K562 (cell line): ENCODE data around the gene KCNS1. TPM values are rescaled to one million over a fixed set of nuclear protein-coding genes. Genes with fewer than 3 reads are reported as not detected.

Experiments used
- ATAC-seq: fragments of 200-7000 bp; cut with Tn5 transposase; 3 replicates; pipeline ENCODE4 v1.9.1; 2020; ENCODE audit warnings: moderate library complexity
- BruUV-seq: library from RNA; stranded (reverse); fragments of 400-500 nt; replicated peaks from 2 replicates; lab custom pipeline; 2021; lab: Mats Ljungman, UMichigan
- CTCF ChIA-PET: fragments of 300-600 bp; formaldehyde crosslinking; extraction: SDS; loops from one replicate; lab custom pipeline; 2021; ENCODE audit warnings: low intra/inter-chr PET ratio; lab: Yijun Ruan, JAX
- POLR2A ChIA-PET: fragments of 300-600, 350-650 bp; sonication (Branson Sonifier 250); formaldehyde crosslinking; extraction: SDS; loops from one replicate; lab custom pipeline; 2021; ENCODE audit warnings: antibody characterized with exemption, inconsistent platforms; lab: Yijun Ruan, JAX
- DNase-seq, 4 experiments: peaks; one replicate each; pipeline versions ENCODE4 v3.0.0 to v3.0.0-alpha.2; 2011 to 2018; ENCODE audit warnings: low spot score in 3 of 4, mixed read lengths in 3 of 4; ENCODE audit errors: extremely low read depth in 1 of 4
- FAIRE-seq: peaks from 2 replicates; lab custom pipeline; 2011; peaks lifted over from hg19 to GRCh38; lab: Jason Lieb, UNC
- H2AFZ ChIP-seq: 2 replicates; pipeline ENCODE4 v1.6.0; 2011; ENCODE audit warnings: low read depth, low read length, control low read depth, inconsistent platforms
- H3K27ac ChIP-seq: fragments of 200-600 bp; 3 replicates; pipeline ENCODE4 v1.8.0; 2011; ENCODE audit warnings: low read depth, mild to moderate bottlenecking, control low read depth, inconsistent platforms, low read length, moderate library complexity, mixed read lengths; ENCODE audit errors: extremely low read depth
- H3K27me3 ChIP-seq, 2 experiments: fragments of 300-600 bp in 1 of 2; 2 replicates in 1 of 2; 3 replicates in 1 of 2; pipeline versions ENCODE4 v1.6.0 to v1.8.0; 2011; ENCODE audit warnings: inconsistent platforms in 2 of 2, low read length in 2 of 2, mild to moderate bottlenecking in 1 of 2, mixed read lengths in 1 of 2, moderate library complexity in 1 of 2; ENCODE audit not compliant: control insufficient read depth in 2 of 2, insufficient read depth in 2 of 2
- H3K36me3 ChIP-seq: fragments of 300-600 bp; 3 replicates; pipeline ENCODE4 v1.8.0; 2011; ENCODE audit warnings: mild to moderate bottlenecking, low read length, inconsistent platforms; ENCODE audit not compliant: control insufficient read depth, insufficient read depth
- H3K4me1 ChIP-seq, 2 experiments: fragments of 200-600 bp in 1 of 2; replicated peaks in 1 of 2; 2 replicates in 1 of 2; 3 replicates in 1 of 2; pipeline versions ENCODE4 v1.5.1 to v1.8.0; 2011; ENCODE audit warnings: inconsistent platforms in 2 of 2, low read length in 2 of 2, mild to moderate bottlenecking in 1 of 2, mixed read lengths in 1 of 2, moderate library complexity in 1 of 2; ENCODE audit not compliant: control insufficient read depth in 2 of 2, insufficient read depth in 2 of 2
- H3K4me2 ChIP-seq: 2 replicates; pipeline ENCODE4 v1.6.1; 2011; ENCODE audit warnings: low read length, control low read depth, inconsistent platforms, mixed read lengths; ENCODE audit not compliant: insufficient read depth
- H3K4me3 ChIP-seq: fragments of 200-600 bp; sonication (generic), shearing (Covaris generic); 2 replicates; pipeline ENCODE4 v1.5.1; 2016; ENCODE audit warnings: control low read depth, inconsistent platforms
- H3K79me2 ChIP-seq: fragments of 200-600 bp; 3 replicates; pipeline ENCODE4 v1.8.0; 2011; ENCODE audit warnings: low read length, inconsistent platforms; ENCODE audit not compliant: control insufficient read depth, insufficient read depth
- H3K9ac ChIP-seq, 2 experiments: 2 replicates each; pipeline versions ENCODE4 v1.6.0 to v1.6.1; 2011; ENCODE audit warnings: low read depth in 2 of 2, low read length in 2 of 2, control low read depth in 1 of 2, inconsistent platforms in 1 of 2, mild to moderate bottlenecking in 1 of 2, mixed read lengths in 1 of 2; ENCODE audit not compliant: insufficient read depth in 1 of 2
- H3K9me1 ChIP-seq: one replicate; pipeline ENCODE4 v1.6.0; 2011; ENCODE audit warnings: inconsistent platforms, mild to moderate bottlenecking, low read length, moderate library complexity; ENCODE audit not compliant: control insufficient read depth, insufficient read depth
- H3K9me3 ChIP-seq: replicated peaks from 2 replicates; pipeline ENCODE4 v1.5.1; 2011; ENCODE audit warnings: low read depth, low read length, inconsistent platforms; ENCODE audit not compliant: control insufficient read depth, insufficient read depth
- H4K20me1 ChIP-seq: replicated peaks from 2 replicates; pipeline ENCODE4 v1.6.1; 2011; ENCODE audit warnings: low read length, inconsistent platforms, mixed read lengths; ENCODE audit not compliant: control insufficient read depth, insufficient read depth
- CBX3 ChIP-seq, 2 experiments: IDR thresholded peaks; 1 replicate in 1 of 2; 2 replicates in 1 of 2; pipeline ENCODE4 v1.6.1; 2012; ENCODE audit warnings: inconsistent platforms in 2 of 2, low read length in 2 of 2, borderline replicate concordance in 1 of 2, control low read depth in 1 of 2
- EZH2 ChIP-seq: IDR thresholded peaks from 2 replicates; pipeline ENCODE4 v1.6.1; 2012; ENCODE audit warnings: low read depth, mild to moderate bottlenecking, inconsistent platforms, low read length, borderline replicate concordance
- FOXA1 ChIP-seq: fragments of 450-650 bp; IDR thresholded peaks from 2 replicates; pipeline ENCODE4 v1.6.1; 2016; ENCODE audit warnings: mild to moderate bottlenecking, borderline replicate concordance
- NEUROD1 ChIP-seq: fragments of 150-350 bp; IDR thresholded peaks from 2 replicates; pipeline ENCODE4 v1.6.1; 2014; ENCODE audit warnings: borderline replicate concordance, low read length, low read depth; ENCODE audit not compliant: partially characterized antibody
- RBM15 ChIP-seq: fragments of 200-400 bp; formaldehyde crosslinking; IDR thresholded peaks from 2 replicates; pipeline ENCODE4 v1.6.1; 2018; ENCODE audit warnings: mild to moderate bottlenecking, low read length, moderate library complexity; ENCODE audit not compliant: insufficient read depth
- TAF7 ChIP-seq: fragments of 450-650 bp; IDR thresholded peaks from 2 replicates; pipeline ENCODE4 v1.6.1; 2016; ENCODE audit warnings: missing genetic modification characterization, missing compliant biosample characterization
- ZNF121 ChIP-seq: sonication (generic); formaldehyde crosslinking; conservative IDR thresholded peaks from 2 replicates; pipeline ENCODE4 v1.8.0; 2022; ENCODE audit warnings: missing genetic modification reagents
- ZNF347 ChIP-seq: fragments of 450-650 bp; formaldehyde crosslinking; IDR thresholded peaks from 2 replicates; pipeline ENCODE4 v1.4.0; 2020; ENCODE audit warnings: low read depth, mild to moderate bottlenecking, moderate library complexity
- ZNF644 ChIP-seq: fragments of 200-800 bp; sonication (Bioruptor generic); IDR thresholded peaks from 2 replicates; pipeline ENCODE4 v1.6.1; 2016; ENCODE audit warnings: low read depth, missing genetic modification characterization, missing compliant biosample characterization
- ZNF764 ChIP-seq: fragments of 250-450 bp; sonication (Bioruptor Pico); IDR thresholded peaks from 2 replicates; pipeline ENCODE4 v1.4.0; 2020; ENCODE audit warnings: low read depth, mild to moderate bottlenecking, moderate library complexity
- WGBS: fragments of 100-300 bp; shearing (Covaris generic); methylation state at CpG from one replicate; pipeline ENCODE4 v1.1.6; 2016; ENCODE audit warnings: low coverage, mixed read lengths; ENCODE audit not compliant: insufficient coverage; ENCODE audit errors: missing lambda C conversion rate; 5-methylcytosine and 5-hydroxymethylcytosine counted together
- in situ Hi-C: fragments of 300-500 bp; cut with MboI; formaldehyde crosslinking; loops from 4 replicates; pipeline ENCODE4 v1.15.0; 2018; ENCODE audit warnings: inconsistent platforms, mixed read lengths
- intact Hi-C: fragments of 100-400 bp; cut with micrococcal nuclease; formaldehyde crosslinking; loops from 2 replicates; pipeline ENCODE4 v1.14.2; 2022
- polyA plus RNA-seq, 8 experiments: library from polyadenylated mRNA; depleted of rRNA in 4 of 8; stranded (reverse) in 5 of 8; unstranded in 3 of 8; fragments of >200 nt; fragmentation: Nextera tagmentation in 2 of 8; fragmentation: Illumina TruSeq in 1 of 8; extraction: Ambion mirVana in 2 of 8; extraction: Trizol in 1 of 8; gene quantifications; 2 replicates each; pipeline versions ENCODE4 v1.2.1 to v1.2.3, GENCODE V29; 2011 to 2014; ENCODE audit warnings: inconsistent platforms in 1 of 8, missing spikeins in 1 of 8
- total RNA-seq, 7 experiments: library from RNA; depleted of rRNA in 6 of 7; stranded (reverse); fragments of >200 nt in 6 of 7; fragmentation: Illumina TruSeq in 2 of 7; extraction: Trizol in 2 of 7; gene quantifications; 2 replicates each; pipeline versions ENCODE4 v1.2.1 to v1.2.3, GENCODE V29; 2011 to 2021; ENCODE audit warnings: low replicate concordance in 1 of 7
- TF ChIP-seq, protein P1 (sequence below): sonication (generic); formaldehyde crosslinking; IDR thresholded peaks from 2 replicates; pipeline ENCODE4 v1.8.0; 2022; ENCODE audit warnings: mild to moderate bottlenecking, missing genetic modification reagents
- TF ChIP-seq, protein P2 (sequence below): fragments of 450-650 bp; IDR thresholded peaks from 2 replicates; pipeline ENCODE4 v1.6.1; 2018; ENCODE audit not compliant: partially characterized antibody

Gene KCNS1
- total and polyA plus RNA-seq, 9 of the 15 experiments (the other 6 are each of a cell fraction or from before 2014, with no cell fraction given) = not detected

GRCh38 chr20:45124365-45124764 is 23.4 kb upstream of the KCNS1 start, which contains the start of gene WFDC12 (continued):
- TF ChIP-seq, protein P1, sequence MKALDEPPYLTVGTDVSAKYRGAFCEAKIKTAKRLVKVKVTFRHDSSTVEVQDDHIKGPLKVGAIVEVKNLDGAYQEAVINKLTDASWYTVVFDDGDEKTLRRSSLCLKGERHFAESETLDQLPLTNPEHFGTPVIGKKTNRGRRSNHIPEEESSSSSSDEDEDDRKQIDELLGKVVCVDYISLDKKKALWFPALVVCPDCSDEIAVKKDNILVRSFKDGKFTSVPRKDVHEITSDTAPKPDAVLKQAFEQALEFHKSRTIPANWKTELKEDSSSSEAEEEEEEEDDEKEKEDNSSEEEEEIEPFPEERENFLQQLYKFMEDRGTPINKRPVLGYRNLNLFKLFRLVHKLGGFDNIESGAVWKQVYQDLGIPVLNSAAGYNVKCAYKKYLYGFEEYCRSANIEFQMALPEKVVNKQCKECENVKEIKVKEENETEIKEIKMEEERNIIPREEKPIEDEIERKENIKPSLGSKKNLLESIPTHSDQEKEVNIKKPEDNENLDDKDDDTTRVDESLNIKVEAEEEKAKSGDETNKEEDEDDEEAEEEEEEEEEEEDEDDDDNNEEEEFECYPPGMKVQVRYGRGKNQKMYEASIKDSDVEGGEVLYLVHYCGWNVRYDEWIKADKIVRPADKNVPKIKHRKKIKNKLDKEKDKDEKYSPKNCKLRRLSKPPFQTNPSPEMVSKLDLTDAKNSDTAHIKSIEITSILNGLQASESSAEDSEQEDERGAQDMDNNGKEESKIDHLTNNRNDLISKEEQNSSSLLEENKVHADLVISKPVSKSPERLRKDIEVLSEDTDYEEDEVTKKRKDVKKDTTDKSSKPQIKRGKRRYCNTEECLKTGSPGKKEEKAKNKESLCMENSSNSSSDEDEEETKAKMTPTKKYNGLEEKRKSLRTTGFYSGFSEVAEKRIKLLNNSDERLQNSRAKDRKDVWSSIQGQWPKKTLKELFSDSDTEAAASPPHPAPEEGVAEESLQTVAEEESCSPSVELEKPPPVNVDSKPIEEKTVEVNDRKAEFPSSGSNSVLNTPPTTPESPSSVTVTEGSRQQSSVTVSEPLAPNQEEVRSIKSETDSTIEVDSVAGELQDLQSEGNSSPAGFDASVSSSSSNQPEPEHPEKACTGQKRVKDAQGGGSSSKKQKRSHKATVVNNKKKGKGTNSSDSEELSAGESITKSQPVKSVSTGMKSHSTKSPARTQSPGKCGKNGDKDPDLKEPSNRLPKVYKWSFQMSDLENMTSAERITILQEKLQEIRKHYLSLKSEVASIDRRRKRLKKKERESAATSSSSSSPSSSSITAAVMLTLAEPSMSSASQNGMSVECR (CRISPR knock-in tag) = no peak

DNA sequence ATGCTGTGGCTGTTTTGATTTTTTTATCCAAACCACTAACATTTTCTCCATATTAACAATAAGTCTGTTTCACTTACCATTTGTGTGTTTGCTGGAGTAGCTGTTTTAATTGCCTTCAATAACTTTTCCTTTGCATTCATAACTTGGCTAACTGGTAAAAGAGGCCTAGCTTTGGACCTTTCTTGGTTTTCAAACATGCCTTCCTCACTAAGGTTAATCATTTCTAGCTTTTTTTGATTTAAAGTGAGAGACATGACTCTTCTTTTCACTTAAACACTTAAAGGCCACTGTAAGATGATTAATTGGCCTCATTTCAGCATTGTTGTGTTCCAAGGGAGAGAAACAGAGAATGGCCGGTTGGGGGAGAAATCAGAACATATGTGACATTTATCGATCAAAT is 20.5 kb upstream of the KCNS1 start:
- in situ Hi-C loops = no loop called here
- no peak overlapping the region for H3K27ac ChIP-seq
- no TSS peak for BruUV-seq
- no peak for TF ChIP-seq NEUROD1
- TF ChIP-seq EZH2 = no peak
- TF ChIP-seq ZNF121 (CRISPR knock-in tag) = no peak
- TF ChIP-seq, protein P2, sequence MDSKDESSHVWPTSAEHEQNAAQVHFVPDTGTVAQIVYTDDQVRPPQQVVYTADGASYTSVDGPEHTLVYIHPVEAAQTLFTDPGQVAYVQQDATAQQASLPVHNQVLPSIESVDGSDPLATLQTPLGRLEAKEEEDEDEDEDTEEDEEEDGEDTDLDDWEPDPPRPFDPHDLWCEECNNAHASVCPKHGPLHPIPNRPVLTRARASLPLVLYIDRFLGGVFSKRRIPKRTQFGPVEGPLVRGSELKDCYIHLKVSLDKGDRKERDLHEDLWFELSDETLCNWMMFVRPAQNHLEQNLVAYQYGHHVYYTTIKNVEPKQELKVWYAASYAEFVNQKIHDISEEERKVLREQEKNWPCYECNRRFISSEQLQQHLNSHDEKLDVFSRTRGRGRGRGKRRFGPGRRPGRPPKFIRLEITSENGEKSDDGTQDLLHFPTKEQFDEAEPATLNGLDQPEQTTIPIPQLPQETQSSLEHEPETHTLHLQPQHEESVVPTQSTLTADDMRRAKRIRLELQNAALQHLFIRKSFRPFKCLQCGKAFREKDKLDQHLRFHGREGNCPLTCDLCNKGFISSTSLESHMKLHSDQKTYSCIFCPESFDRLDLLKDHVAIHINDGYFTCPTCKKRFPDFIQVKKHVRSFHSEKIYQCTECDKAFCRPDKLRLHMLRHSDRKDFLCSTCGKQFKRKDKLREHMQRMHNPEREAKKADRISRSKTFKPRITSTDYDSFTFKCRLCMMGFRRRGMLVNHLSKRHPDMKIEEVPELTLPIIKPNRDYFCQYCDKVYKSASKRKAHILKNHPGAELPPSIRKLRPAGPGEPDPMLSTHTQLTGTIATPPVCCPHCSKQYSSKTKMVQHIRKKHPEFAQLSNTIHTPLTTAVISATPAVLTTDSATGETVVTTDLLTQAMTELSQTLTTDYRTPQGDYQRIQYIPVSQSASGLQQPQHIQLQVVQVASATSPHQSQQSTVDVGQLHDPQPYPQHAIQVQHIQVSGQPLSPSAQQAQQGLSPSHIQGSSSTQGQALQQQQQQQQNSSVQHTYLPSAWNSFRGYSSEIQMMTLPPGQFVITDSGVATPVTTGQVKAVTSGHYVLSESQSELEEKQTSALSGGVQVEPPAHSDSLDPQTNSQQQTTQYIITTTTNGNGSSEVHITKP = no peak
- TF ChIP-seq RBM15 = no peak
- TF ChIP-seq FOXA1 = no peak
- TF ChIP-seq ZNF644 (tag) = no peak
- TF ChIP-seq ZNF347 (CRISPR knock-in tag) = no peak
- TF ChIP-seq TAF7 (tag) = no peak
- TF ChIP-seq ZNF764 (CRISPR knock-in tag) = no peak
- no peak for TF ChIP-seq CBX3 (IDR thresholded peaks at IDR 0.05; ENCODE audit: borderline replicate concordance in 1 of 2, low read length in 2 of 2)

More for the DNA sequence above, 20.5 kb upstream of the KCNS1 start:
- Histone ChIP-seq H3K36me3 (no peaks in the 10 kb centered on the region), H3K4me1 (no peaks in the 10 kb centered on the region), H3K27me3 (peaks cover 7 to 11% of the 10 kb centered on the region in 2 experiments; a peak in 4 of 5 replicates), H3K79me2 (no peaks in the 10 kb centered on the region), H3K4me3 (no peak overlapping the region), H2AFZ (no peak overlapping the region), H3K4me2 (no peak overlapping the region), H3K9ac (no peak overlapping the region), H3K9me1 (no peaks in the 10 kb centered on the region), H3K9me3 (no peaks in the 10 kb centered on the region), H4K20me1 (no peaks in the 10 kb centered on the region)
- ATAC-seq (no peak), FAIRE-seq (no peak), DNase-seq (no peak)
- ChIA-PET CTCF (no interaction called here), POLR2A (interaction anchor here (0.9 to 1.3 kb wide), 3 partner anchors 8 to 12 kb away, joined by 3 to 4 read pairs (median 3); no protein-coding TSS in a partner anchor)
- intact Hi-C loops = no loop called here
- WGBS = 31% methylated on average over 2 of the region's 2 CpGs
